Progenitor cell of endocrine pancreas (in vitro differentiated cells): ENCODE measurements around the gene TMEM204. TPM values are rescaled to one million over a fixed set of nuclear protein-coding genes. Genes with fewer than 3 reads are reported as not detected.

ENCODE experiments used
- DNase-seq: peaks from one replicate; pipeline ENCODE4 v3.0.0; 2021; ENCODE audit warnings: low spot score; ENCODE audit not compliant: unreplicated experiment
- H3K27ac Mint-ChIP-seq: 2 replicates; pipeline ENCODE4 v1.8.0; 2021; ENCODE audit warnings: mild to moderate bottlenecking, moderate library complexity, mixed read lengths
- H3K27me3 Mint-ChIP-seq: 2 replicates; pipeline ENCODE4 v1.8.0; 2021; ENCODE audit warnings: mixed read lengths
- H3K36me3 Mint-ChIP-seq: 2 replicates; pipeline ENCODE4 v1.8.0; 2022; ENCODE audit warnings: mixed read lengths; ENCODE audit not compliant: insufficient read depth
- H3K4me1 Mint-ChIP-seq: 2 replicates; pipeline ENCODE4 v1.8.0; 2021; ENCODE audit warnings: low read depth, mixed read lengths
- H3K4me3 Mint-ChIP-seq: 2 replicates; pipeline ENCODE4 v1.8.0; 2021; ENCODE audit warnings: low read depth, mild to moderate bottlenecking, moderate library complexity, mixed read lengths
- H3K9me3 Mint-ChIP-seq: 2 replicates; pipeline ENCODE4 v1.8.0; 2021; ENCODE audit warnings: low read depth, mixed read lengths
- total RNA-seq: library from RNA; stranded (reverse); gene quantifications from 2 replicates; pipeline ENCODE4 v1.2.1, GENCODE V29; 2021
- TF ChIP-seq, protein P1 (sequence below): fragments of 200-600 bp; sonication (generic); IDR thresholded peaks from one replicate; pipeline ENCODE4 v1.5.0; 2021; ENCODE audit warnings: antibody characterized with exemption, mild to moderate bottlenecking; ENCODE audit not compliant: unreplicated experiment

The TMEM204 gene
- total RNA-seq, 1 donor from 2014 or later: not detected

DNA sequence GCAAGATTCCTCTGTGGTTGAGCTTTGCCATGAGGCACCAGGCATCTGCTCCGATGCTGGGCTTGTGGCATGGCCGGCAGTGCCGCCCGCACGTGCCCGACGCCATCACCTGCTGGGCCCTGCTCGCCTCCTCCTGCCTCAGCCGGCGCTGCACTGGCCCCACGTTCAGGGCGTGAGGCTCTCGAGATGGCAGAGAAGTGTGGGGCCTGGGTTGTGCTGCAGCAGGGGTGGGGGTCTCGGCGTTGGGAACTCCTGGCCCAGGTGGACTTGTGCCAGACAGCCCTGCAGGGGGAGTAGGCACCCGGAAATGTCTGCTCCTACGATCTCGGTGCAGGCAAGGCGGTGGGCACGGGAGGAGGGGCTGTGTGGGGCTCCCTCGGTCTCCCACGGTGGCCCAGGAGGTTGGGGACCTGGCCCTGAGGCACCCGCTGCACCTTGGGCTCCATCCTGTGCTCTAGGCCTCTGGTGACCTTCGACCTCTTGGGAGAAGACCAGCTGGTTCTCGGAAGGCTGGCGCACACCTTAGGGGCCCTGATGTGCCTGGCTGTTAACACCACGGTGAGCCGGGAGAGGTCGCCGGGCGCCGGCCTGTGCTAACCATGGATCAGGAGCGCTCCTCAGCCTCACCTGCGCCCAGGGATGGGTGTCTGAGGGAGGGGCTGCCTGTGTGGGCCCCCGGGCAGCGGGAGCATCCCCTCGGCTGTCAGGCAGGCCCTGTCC, 26.8 kb upstream of the TMEM204 start:
- Mint-ChIP-seq H3K27me3 (no peaks in the 10 kb centered on the region), H3K27ac (no peak overlapping the region), H3K4me1 (no peaks in the 10 kb centered on the region), H3K9me3 (no peaks in the 10 kb centered on the region), H3K36me3 (peaks cover 10% of the 10 kb centered on the region), H3K4me3 (no peak overlapping the region)
- TF ChIP-seq, protein P1, sequence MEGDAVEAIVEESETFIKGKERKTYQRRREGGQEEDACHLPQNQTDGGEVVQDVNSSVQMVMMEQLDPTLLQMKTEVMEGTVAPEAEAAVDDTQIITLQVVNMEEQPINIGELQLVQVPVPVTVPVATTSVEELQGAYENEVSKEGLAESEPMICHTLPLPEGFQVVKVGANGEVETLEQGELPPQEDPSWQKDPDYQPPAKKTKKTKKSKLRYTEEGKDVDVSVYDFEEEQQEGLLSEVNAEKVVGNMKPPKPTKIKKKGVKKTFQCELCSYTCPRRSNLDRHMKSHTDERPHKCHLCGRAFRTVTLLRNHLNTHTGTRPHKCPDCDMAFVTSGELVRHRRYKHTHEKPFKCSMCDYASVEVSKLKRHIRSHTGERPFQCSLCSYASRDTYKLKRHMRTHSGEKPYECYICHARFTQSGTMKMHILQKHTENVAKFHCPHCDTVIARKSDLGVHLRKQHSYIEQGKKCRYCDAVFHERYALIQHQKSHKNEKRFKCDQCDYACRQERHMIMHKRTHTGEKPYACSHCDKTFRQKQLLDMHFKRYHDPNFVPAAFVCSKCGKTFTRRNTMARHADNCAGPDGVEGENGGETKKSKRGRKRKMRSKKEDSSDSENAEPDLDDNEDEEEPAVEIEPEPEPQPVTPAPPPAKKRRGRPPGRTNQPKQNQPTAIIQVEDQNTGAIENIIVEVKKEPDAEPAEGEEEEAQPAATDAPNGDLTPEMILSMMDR: no peak
- no peak for DNase-seq

DNA sequence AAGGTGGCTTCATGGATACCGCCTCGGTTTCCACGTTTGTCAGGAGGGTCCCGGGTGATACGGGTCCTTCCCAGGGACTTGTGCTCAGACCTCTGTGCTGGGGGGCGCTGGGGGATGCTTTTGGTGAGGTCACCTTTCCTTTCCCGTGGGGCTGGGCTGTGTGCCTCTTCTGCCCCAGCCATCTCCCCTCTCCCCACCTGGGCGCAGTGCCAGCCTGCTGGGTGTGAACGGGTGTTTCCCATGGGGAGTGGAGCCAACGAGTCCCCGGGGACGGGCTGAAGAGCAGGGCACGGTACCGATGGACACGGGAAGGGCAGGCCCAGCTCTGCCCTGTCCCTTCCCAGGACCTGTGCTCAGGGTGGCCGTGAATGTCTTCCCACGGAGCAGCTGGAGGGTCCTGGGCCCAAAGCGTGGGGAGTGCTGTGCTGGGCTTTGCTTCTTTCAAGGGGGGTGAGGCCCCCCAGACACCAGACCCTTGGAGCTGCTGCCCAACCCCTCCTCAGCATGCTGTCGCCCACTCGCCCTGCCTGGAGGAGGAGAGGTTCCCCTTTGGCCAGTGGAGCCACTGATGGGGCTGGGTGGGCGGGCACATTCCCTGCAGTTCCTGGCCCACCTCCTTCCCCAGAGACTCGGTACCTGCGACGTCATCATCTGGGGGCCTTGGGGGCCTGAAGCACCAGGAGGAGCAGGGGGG, 24.8 kb upstream of the TMEM204 start:
- Mint-ChIP-seq H3K9me3 (no peaks in the 10 kb centered on the region), H3K4me1 (no peaks in the 10 kb centered on the region), H3K36me3 (peaks cover 11% of the 10 kb centered on the region), H3K27ac (no peak overlapping the region), H3K27me3 (no peaks in the 10 kb centered on the region), H3K4me3 (no peak overlapping the region)
- TF ChIP-seq, protein P1: no peak
- no peak for DNase-seq

DNA sequence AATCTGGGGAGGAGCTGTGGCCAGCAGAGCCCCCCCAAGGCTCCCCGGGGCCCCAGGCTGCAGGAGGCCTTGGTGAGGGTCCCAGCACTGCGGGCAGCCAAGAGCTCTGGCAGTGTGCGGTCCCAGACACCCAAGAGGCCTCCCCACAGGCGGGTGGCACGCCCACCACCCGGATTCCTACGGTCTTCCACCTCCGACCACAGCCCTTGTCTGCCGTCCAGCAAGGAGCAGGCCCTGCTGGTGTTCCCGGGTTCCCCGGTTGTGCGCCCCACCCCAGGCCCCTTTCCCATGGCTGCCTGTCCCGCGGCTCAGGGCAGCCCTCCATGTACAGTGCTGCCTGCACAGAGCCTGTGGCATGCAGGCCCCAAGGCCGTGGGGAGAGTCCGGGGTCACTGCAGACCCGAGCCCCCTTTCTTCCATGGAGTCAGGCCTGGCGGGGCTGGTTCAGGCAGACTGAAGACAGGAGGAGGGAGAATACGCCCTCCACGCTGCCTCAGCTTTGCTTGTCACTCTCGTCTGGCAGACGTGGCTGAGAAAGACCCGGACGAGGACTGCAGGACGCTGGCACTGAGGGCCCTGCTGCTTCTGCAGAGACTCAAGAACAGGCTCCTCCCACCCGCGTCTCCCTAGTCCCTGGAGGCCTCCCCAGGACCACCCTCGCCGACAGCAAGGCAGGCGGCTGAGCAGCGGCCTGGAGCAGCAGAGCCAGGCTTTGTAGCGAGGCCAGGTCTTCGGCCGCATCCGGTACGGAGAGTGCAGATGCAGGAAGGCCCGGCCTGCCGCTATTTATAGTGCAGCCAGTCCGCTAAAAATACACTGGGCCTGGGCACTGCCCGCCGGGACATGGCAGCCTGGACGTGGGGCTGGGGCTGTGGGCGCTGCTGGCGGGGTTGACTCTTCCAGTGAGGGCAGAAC, 23.9 kb upstream of the TMEM204 start:
- Mint-ChIP-seq H3K27me3 (no peaks in the 10 kb centered on the region), H3K4me1 (no peaks in the 10 kb centered on the region), H3K4me3 (no peak overlapping the region), H3K36me3 (peaks cover 17% of the 10 kb centered on the region), H3K27ac (no peak overlapping the region), H3K9me3 (peaks cover 2% of the 10 kb centered on the region)
- no peak for DNase-seq
- TF ChIP-seq, protein P1: no peak

DNA sequence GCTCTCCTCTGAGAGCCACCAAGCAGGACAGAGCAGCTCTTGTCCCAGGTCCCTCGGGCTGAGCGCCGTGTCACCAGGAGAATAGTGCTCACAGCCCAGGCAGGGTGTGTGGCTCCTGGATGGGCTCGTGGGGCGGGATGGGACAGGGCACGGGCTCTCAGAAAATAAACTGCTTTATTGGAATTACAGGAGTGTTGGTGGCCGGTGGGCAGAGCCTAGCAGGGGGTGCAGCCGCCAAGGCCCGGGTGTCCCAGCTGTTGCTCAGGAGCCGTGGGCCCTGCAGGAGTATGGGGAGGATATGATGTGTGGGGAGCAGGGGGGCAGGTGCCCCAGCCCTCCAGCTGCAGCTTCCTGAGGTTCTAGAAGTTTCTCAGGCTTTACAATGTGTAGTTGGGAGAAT, 23.2 kb upstream of the TMEM204 start:
- no peak overlapping the region for H3K4me3 Mint-ChIP-seq
- TF ChIP-seq, protein P1: no peak
- H3K4me1 Mint-ChIP-seq: no peaks in the 10 kb centered on the region
- peaks cover 21% of the 10 kb centered on the region for H3K36me3 Mint-ChIP-seq
- no peak for DNase-seq
- peaks cover 7% of the 10 kb centered on the region for H3K9me3 Mint-ChIP-seq
- no peaks in the 10 kb centered on the region for H3K27me3 Mint-ChIP-seq
- H3K27ac Mint-ChIP-seq: no peak overlapping the region

DNA sequence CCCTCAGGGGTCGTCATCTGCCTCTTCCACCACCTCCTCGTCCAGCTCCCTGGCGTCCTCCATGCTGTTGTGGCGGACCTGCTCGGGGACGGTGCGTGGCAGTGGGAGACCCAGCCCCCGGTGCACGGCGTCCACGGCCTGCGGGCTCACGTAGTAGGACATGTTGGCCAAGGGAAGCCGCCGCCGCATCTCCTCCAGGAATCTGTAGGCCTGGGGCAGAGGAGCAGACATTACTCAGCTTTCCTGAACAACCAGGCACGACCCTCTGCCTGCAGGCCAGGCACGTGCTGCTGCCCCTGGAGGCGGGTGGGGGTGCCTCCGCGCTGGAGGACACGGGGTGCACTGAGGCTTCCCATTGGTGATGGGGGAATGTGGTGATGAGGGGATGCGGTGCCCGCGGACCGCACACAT, 22.5 kb upstream of the TMEM204 start:
- Mint-ChIP-seq H3K36me3 (peaks cover 24% of the 10 kb centered on the region), H3K27me3 (no peaks in the 10 kb centered on the region), H3K4me1 (no peaks in the 10 kb centered on the region), H3K27ac (peak overlapping the region; percentile 56), H3K9me3 (peaks cover 7% of the 10 kb centered on the region), H3K4me3 (no peak overlapping the region)
- TF ChIP-seq, protein P1: no peak
- no peak for DNase-seq
